Measurements from ENCODE around the gene NFASC.

The NFASC gene

DNA sequence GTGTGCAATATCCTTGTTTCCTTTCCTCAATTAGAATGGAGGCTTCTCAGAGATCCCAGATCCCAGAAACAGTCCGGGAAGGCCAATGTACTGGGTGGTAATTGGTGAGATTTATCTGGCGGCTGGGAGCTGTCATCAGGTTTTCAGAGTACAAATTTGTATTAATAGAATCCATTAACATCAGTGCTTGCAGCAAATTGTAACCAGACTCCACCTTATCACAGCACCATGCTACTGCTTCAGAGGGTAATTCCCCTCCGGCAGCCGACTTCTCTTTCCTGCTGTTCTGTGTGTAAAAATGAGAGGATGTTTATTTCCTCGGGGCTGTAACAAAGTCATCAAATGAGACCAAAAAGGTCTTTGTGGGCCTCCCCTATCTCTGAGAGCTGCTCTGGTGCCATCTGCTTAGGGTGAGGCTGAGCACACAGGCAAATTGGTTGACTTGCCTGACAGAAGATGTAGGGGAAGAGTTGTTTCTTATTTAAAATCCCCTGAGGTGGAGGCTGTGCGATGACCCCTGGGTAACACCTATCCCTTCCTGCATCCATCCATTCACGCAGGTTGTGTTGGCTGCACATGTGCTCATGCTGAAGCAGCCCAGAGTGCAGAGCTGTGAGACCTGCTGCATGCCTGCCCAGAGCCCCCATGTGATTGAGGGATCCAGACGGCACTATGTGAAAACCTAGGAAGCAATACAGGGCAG, 19.2 kb downstream of the NFASC start:
- DNase-seq (ENCODE audit: low spot score) = no peak

DNA sequence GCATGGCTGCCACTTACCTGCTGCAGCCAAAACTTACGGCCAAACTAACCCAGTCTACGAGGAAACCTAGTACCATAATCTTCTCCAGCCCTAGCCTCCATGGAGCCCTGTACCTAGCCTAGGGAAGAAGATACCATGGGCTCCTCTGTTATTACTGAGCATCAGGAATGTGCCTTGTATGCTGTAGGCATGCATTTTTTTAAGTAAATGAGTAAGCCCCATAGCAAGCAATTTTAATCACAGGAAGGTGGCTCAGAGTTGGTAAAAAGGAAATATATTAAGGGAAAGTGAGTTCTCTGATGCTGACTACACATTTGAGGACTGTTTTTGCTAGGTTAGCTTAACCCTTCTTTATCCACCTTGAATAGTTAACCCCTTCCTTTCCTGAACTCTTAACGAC, 21.2 kb downstream of the NFASC start:
- DNase-seq (ENCODE audit: low spot score) = no peak

- DNase-seq (ENCODE audit: low spot score) = no peak
These were observed 23.4 kb downstream of the NFASC start for GRCh38 chr1:204894031-204894430.

DNA sequence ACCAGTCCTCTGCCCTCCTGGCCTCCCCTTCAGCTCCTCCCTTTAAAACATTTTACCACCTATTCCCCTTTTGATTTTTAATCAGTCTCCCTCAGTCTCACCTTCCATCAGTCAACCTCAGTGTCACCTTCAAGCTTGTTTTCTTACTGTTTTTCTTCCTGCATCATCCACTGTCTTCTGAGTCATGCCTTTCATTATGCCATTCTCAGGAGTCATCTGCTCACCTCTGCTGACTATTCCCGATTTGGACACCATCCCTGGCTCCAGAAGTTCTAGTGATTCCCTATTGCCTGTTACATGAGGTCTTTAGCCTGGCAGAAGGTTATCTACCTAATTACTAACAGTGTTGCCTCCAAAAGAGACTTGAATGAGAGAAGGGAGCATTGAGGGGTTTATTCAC, 23.9 kb downstream of the NFASC start:
- DNase-seq (ENCODE audit: low spot score) = no peak

DNA sequence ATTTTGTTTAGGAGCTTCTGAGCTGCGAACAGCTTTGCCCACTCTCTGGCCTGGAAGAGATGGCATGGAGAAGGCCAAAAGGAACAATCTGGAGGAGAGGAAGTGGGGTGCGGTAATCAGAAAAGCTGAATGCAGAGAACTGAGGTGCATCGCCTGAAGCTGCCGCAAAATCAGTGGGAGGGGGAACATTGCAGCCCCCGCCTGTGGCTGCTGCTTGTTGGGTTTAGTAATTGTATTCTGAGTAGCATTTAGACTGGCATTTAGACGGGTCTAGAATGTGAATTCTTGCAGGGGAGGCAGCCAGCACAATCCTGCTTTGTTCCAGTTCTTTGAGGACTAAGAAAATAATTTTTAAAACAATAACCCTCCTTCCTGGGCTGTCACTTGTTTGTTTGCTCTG, 25.4 kb downstream of the NFASC start:
- DNase-seq (ENCODE audit: low spot score) = no peak

DNA sequence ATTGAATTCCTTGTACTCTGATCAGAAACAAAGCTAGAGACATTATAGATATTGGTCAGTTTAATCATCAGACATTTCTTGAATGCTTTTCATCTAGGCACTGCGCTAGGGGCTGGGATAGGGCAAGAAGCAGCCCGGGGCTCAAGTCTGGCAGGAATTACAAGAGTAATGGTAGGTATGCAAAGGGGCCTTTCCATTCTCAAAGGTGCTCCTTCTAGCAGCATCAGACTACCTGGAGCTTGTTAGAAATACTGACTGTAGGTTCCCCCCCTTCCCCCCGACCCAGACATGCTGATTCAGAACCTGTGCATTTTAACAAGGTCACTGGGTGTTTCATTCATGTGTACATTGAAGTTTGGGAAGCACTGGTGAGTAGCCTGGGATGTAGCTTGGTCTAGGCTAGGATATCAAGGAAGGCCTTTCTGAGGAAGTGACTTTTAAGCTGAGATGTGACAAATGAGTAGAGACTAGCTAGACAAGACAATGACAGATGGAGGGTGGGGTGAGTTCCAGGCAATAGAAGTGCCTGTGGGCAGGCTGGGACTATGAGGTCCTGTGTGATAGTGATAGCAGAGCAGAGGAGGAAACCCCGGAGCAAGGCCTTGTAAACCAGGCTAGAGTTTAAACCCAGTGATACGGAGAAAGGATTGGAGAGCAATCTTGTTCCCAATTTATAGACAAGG, 26.3 kb downstream of the NFASC start:
- no peak for DNase-seq (ENCODE audit: low spot score)

GRCh38 chr1:204900721-204901120, 30.1 kb downstream of the NFASC start:
- no peak for DNase-seq (ENCODE audit: low spot score)

GRCh38 chr1:204902671-204903070, 32.0 kb downstream of the NFASC start:
- no peak for DNase-seq (ENCODE audit: low spot score)

DNA sequence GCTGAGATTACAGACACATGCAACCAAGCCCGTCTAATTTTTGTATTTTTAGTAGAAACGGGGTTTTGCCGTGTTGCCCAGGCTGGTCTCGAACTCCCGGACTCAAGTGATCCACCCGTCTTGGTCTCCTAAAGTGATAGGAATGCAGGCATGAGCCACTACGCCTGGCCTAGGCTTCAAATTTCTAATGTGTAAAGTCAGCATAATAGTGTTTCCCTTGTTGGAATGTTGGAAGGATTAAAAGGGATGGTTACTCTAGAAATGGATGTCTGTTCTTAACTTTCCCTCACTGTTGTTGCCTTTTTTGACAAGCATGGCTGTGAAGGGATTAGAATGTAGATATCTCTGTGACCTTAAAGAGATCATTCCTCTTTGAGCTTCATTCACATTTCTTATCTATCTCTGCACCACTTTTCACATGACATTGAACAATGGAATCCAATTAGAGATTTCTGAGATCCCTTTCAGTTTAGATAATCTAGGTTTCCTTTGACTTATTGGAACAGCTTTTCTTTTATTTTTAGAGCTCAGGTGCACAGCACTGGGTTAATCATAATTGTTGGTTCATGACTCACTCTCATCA, 33.7 kb downstream of the NFASC start:
- DNase-seq (ENCODE audit: low spot score) = no peak

DNA sequence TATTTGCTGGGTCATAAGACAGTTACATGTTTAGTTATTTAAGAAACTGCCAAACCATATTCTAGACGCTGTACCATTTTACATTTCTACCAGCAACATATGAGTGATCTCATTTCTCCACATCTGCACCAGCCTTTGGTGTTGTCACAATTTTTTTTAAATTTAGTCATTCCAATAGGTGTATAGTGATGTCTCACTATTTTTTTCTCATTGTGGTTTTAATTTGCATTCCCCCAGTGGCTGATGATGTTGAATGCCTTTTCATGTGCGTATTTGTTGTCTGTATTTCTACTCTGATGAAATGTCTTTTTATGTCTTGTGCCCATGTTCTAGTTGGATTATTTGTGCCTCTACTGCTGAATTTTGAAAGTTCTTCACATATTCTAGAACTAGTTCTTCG, 38.4 kb downstream of the NFASC start:
- no peak for DNase-seq (ENCODE audit: low spot score)

- no peak for DNase-seq (ENCODE audit: low spot score)
These were observed 45.3 kb downstream of the NFASC start for GRCh38 chr1:204915861-204916495.

- no peak for DNase-seq (ENCODE audit: low spot score)
These were observed 47.1 kb downstream of the NFASC start for GRCh38 chr1:204917802-204918201.

DNA sequence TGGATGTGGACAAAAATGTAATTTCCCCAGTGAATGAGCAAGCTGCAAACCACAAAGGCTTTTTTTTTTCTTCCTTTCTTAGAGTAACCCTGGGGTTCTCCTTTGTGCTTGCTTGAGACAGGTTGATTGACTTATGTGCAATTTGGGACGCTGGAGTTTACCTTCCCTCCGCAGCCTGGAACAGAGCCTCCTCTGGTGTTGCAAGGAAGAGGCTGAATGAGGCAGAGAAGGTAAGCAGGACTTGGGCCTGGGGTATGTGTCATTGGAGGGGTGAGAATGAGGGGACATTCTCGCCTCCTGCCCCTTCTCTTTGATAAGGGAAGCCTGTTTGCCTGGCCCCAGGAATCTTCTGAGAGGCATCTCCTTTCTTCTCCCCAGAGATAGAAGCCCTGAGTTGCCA, 49.8 kb downstream of the NFASC start:
- DNase-seq (ENCODE audit: low spot score) = no peak

- no peak for DNase-seq (ENCODE audit: low spot score)
These were observed 50.3 kb downstream of the NFASC start for GRCh38 chr1:204920967-204921366.

GRCh38 chr1:204921855-204922516, 51.3 kb downstream of the NFASC start:
- no peak for DNase-seq (ENCODE audit: low spot score)

- peak; percentile 62 for DNase-seq (ENCODE audit: low spot score)
These were observed 52.5 kb downstream of the NFASC start for GRCh38 chr1:204923201-204923600.

DNA sequence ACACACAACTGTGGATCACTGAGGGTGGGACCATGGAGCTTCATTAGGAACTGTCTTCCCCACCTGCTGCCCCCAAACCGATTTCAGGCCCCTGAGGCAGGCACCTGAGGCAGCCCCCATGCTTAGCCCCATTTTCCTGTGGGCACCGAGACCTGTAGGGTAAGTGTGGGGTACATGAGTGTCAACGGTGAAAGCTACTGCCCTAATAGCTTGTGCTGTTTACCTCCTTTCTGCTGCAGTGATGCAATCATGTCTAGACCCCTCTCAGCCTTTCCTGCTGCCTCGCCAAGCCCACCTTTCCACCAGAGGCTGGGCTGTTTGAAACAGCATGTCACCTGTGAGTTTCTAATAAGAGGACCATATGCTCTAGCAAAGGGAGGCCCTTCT, 53.0 kb downstream of the NFASC start:
- no peak for DNase-seq (ENCODE audit: low spot score)

- DNase-seq (ENCODE audit: low spot score) = no peak
These were observed 53.5 kb downstream of the NFASC start for GRCh38 chr1:204924013-204924759.

- no peak for DNase-seq (ENCODE audit: low spot score)
These were observed 55.0 kb downstream of the NFASC start for GRCh38 chr1:204925701-204926100.

DNA sequence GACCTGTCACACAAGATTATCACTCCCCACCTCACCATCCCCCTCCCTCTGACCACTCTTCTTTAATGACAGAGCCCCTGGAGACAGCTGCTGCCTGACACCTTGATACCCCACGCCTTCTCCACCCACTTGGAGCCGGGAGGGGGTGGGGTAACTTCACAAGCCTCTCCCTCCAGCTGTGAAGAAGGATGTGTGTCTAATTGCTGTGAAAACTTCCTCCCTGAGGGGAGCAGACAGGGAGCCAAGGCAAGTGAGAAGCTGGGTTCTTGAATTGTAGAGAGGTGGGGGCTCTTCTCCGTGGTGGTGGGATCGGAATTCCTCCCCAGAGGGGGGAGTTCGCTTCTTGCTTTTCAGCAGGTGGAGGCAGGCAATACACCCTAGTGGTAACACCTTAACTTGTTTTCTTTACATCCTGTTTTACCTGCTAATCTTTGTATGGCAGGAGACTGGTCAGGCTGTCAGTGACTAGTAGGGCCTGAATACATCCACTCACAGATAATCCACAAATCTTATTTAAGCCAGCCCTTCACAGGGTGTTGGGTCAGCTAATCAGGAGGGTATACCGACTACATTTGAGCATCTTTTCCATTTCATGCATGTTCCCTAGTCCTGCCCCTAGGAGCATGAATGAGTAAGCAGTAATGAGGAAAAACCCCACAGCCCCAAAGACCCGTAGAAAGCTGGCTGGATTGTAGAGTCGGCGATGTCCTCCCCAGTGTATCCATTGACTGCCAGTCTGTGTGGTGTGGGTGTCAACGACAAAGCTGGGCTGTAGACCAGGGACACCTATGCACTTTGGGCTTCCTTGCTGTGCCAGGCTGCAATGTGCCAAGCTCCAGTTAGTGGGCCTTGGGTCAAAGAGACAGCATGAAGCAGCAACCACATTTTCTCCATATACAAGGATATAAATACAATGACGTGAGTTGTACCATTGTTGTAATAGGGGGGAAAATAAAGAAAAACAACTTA, 57.3 kb downstream of the NFASC start:
- DNase-seq (ENCODE audit: low spot score) = no peak
